Stimulated activated CD8-positive, alpha-beta memory T cell treated with anti-CD3 and anti-CD28 coated beads, Interleukin-12 subunit alpha, Interleukin-12 subunit beta, amount 100 ng/mL, for 4 hours (primary cell): ENCODE data around the gene TPPP.
"Not testable (repeated sequence)": the region's sequence is repeated elsewhere in the genome, so short reads cannot be mapped to it uniquely, and the experiment has no call there.

Experiments used
- DNase-seq: peaks from one replicate; pipeline ENCODE4 v3.0.0-alpha.2; 2020; ENCODE audit warnings: low read depth

TPPP gene

GRCh38 chr5:692529-693041, 567 bp downstream of the TPPP start:
- DNase-seq: not testable (repeated sequence)

DNA sequence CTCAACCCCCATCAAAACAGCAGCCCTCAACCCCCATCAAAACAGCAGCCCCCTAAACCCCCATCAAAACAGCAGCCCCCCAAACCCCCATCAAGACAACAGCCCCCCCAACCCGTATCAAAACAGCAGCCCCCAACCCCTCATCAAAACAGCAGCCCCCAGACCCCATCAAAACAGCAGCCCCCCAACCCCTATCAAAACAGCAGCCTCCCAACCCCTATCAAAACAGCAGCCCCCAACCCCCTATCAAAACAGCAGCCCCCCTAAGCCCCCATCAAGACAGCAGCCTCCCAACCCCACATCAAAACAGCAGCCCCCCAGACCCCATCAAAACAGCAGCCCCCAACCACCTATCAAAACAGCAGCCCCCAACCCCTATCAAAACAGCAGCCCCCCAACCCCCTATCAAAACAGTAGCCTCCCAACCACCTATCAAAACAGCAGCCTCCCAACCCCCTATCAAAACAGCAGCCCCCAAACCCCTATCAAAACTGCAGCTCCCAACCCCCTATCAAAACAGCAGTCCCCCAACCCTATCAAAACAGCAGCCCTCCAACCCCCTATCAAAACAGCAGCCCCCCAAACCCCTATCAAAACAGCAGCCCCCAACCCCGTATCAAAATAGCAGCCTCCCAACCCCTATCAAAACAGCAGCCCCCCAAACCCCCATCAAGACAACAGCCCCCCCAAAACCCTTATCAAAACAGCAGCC, 1.2 kb downstream of the TPPP start:
- no peak for DNase-seq

GRCh38 chr5:691049-691448, 2.1 kb downstream of the TPPP start:
- DNase-seq: not testable (repeated sequence)

DNA sequence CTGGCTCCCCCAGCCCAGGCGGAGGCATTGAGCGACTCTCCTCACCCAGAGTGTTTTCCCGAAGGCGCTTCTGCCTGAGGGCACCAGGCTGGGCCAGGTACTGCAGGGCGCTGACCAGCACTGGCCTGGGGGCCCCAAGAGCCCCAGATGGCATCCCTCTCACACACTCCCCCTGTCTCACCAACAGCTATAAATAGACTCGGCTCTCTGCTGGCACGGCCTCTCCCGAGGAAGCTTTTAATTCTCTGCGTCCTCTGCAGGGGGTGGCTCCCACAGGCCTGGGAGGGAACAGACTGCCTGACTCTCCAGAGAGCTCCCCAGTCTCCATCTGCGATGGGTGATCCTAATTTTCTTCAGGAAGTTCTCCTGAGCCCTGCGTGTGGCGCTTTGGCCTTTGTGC, 2.9 kb downstream of the TPPP start:
- not testable (repeated sequence) for DNase-seq

- DNase-seq: not testable (repeated sequence)
These were observed 4.7 kb downstream of the TPPP start for GRCh38 chr5:688348-689010.

DNA sequence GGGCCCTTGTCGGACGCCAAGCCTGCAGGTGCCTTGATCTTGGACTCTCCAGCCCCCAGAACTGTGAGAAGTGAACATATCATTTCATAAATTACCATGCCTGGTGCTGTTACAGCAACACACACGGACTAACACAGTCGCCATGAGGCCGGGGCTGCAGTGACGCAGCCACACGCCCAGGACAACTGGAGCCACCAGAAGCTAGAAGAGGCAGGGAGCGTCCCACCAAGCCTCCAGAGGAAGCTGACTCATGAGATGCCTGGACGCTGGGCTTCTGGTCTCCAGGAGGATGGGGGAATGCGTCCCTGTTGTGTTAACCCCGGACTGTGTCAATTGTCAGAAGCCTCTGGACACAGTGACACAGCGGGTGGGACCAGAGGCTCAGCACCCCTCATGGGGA, 6.2 kb downstream of the TPPP start:
- not testable (repeated sequence) for DNase-seq

- not testable (repeated sequence) for DNase-seq
These were observed 7.0 kb downstream of the TPPP start for GRCh38 chr5:686172-686523.

DNA sequence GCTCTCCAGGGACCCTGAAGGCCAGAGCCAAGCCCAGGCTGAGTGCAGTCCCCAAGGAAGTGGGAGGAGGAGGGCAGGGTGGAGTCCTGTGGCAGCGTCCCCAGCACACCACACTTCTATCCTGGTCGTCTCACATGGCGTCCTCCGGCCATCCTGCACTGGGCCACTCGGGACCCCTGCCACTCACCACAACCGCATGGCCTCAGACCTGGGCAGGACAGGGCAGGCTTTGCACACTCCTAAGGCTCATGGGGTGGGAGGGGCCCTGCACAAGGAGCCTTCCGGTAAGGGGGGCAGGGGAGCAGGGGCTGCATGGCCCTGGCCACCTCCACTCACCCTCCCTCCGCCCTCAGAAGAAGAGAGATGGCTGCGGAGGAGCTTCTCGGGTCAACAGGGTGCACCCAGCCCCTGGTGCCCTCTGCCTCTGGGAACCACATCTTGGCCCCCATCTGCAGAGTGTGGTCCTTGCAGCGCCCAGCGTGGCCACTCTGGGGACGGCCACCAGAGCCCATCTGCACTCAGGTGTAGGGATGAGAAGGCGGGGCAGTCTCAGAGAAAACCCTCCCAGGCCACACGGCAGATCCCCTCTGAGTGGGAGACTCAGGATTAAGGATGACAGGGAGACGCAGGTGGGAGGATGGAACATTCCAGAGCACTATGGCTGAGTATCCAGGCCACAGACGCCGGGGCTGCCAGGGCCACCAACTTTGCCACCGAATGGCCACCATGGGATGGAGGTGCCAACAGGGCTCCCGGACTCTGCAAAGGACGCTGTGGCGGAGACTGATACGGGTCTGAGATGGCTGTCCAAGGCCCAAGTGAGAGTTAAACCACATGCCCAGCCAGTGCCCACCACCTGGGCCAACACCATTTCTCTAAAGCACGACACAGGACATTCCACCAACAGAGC, 7.6 kb downstream of the TPPP start:
- DNase-seq: no peak

- no peak for DNase-seq
These were observed 8.4 kb downstream of the TPPP start for GRCh38 chr5:684751-685216.

DNA sequence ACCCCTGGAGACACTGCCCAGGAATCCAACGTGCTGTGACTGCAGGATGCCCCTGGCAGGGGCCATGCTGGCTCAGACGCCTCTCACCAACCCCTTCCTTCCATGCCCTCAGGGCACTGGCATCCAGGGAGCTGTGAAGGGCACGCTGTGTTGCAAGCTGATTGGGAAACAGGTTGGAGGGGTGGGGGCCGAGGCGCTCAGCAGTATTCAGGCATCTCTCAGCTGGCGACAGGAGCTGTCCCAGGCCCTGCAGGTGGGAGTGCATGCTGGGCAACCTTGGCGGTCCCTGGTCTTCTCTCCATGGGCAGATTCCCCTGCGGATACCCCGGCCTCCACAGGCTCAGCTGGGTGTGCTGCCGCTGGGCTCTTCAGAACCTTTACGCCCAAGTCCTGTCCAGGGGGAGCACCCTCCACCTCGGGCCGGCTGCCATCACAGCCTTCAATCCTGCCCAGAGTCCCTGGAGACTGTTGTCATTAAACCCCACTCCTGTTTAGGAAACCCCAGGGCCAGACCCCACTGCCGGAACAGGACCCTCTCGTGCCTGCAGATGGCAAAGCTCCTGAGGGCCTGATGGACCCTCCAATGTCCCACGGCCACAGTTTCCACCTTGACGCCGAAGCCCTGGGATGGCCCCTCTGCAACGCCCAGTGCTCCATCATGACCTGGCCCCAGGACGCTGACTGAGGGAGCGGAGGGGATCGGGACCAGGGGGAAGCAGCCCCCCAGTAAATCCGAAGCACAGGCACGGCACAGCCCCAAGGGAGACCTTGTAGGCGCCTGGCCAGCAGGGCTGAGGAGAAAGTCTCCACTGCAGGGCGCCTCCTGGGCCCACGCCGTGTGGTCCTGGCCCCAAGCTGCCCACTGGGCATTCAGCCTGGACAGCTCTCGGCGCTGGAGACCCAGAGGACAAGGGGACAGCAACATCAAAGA, 9.3 kb downstream of the TPPP start:
- no peak for DNase-seq

DNA sequence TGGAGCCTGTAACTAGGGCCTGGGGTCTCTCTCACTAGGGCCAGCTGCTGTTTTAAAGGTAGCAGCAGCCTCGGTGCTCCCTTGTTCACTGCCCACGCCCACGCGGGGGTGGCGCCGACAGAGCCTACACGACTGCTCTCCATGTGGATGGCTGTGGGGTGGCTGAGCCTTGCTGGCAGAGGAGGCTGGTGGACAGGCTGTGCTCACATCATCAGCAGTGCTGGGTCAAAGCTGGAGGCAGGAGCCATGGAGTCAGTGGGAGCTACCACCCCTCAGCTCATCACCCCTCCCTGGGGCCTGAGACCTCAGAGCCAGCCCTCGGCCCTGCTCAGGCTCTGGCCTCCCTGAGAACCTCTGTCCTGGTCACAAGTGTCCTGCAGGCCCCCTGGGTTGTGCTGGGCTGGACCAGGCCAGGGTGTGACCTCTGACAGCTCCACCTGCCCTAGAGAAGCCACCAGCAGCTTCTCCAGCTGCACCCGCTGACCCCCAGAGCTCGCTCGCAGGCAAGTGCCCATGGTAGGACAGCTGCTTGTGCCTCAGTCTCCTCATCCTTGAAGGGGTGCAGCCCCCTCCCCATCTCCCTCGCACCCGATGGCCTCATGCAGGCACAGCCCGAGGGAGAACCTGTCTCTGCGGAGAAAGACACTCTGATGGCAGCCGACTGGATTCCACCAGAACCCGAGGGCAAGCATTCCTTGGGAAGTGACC, 10.3 kb downstream of the TPPP start:
- not testable (repeated sequence) for DNase-seq

DNA sequence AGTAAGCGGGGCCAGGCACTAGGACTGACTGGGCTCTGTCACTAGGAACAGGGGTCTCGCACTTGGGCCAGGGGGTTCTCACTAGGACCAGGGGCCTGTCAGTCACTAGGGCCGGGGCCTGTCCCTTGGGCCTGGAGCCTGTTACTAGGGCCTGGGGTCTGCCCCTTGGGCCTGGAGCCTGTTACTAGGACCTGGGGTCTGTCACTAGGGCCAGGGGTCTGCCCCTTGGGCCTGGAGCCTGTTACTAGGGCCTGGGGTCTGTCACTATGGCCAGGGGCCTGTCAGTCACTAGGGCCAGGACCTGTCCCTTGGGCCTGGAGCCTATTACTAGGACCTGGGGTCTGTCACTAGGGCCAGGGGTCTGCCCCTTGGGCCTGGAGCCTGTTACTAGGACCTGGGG, 10.9 kb downstream of the TPPP start:
- DNase-seq: not testable (repeated sequence)

GRCh38 chr5:681317-682191, 11.6 kb downstream of the TPPP start:
- DNase-seq: not testable (repeated sequence)

GRCh38 chr5:680836-681235, 12.3 kb downstream of the TPPP start:
- DNase-seq: not testable (repeated sequence)

DNA sequence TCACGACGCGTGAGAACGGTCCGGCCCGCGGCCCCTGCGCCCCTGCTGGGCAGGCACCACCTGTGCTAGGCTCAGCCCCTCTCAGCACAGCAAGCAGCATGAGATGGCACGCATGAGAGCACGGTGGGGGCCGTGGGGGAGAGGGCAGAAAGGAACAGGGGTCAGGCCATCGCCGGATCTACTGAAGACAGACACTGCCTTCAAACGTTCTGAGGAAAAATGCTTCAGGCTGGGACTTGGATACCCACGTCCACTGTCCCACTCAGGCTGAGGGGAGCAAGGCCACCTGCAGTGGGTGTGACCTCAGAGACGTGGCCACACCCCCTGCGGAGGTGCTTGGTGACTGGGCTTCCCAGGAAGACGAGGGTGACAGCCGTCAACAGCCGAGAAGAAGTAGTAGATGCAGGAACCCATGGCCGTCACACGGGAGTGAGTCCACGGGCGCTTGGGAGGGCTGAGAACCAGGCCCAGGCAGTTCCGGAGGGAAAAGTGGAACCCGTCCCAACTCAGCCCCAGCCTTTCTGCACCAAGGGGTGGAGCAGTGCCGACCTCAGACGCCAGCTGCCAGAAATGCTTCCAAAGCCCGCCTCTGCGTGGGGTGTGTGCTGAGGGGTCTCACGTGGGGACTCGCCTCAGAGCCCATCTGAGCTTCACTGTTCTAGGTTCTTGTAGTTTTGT, 12.9 kb downstream of the TPPP start:
- not testable (repeated sequence) for DNase-seq

- not testable (repeated sequence) for DNase-seq
These were observed 13.8 kb downstream of the TPPP start for GRCh38 chr5:679166-679895.

DNA sequence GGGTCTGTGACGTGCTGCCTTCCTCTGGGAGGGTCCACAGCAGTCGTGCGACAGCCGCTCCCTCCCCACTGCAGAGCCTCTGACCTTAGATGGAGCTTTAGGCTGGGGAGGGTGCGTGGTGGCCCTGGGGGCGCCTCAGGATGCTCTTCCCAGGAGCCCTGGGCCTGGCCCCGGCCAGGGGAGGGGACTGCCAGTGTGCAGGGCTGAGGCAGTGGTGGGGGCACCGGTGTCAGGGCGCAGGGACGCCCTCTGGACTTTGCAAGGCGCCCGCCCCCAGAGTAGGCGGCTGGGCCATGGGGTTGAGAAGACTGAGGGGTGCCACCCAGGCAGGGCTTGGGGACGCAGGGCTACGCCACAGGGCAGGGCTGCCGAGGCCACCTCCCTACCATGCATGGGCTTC, 14.6 kb downstream of the TPPP start:
- not testable (repeated sequence) for DNase-seq
